ENCODE data around the gene POU5F2. TPM values are rescaled to one million over a fixed set of nuclear protein-coding genes. Genes with fewer than 3 reads are reported as not detected.

POU5F2 gene
- total and polyA plus RNA-seq, 9 of the 15 experiments (the other 6 are each of a cell fraction or from before 2014, with no cell fraction given), result 0.01 to 0.40 (median 0.18) TPM; not detected in 2

DNA sequence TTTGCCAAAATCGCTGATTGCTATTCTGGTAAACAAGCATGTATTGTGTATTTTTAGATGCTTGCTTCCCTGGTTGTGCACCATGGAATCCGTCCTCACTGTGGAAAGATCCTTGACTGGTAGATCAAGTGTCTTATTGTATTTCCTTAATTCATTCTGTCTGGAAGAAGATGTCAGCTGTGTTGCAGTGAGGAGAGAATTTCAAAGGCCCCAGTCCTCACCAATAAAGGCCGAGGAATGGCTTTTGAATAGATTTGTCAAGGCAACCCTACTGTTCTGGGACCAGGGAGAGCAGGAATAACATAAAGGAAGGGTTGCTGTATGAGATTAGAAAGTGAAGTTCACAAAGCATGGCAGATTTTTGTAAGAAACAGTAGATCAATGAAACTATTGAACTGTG is 36.2 kb upstream of the POU5F2 start (continued):
- no peak for TF ChIP-seq ZBTB5 (IDR thresholded peaks at IDR 0.05)
- no peak for TF ChIP-seq ZNF584 (CRISPR knock-in tag; IDR thresholded peaks at IDR 0.05; ENCODE audit: low read depth)
- TF ChIP-seq, protein P1, sequence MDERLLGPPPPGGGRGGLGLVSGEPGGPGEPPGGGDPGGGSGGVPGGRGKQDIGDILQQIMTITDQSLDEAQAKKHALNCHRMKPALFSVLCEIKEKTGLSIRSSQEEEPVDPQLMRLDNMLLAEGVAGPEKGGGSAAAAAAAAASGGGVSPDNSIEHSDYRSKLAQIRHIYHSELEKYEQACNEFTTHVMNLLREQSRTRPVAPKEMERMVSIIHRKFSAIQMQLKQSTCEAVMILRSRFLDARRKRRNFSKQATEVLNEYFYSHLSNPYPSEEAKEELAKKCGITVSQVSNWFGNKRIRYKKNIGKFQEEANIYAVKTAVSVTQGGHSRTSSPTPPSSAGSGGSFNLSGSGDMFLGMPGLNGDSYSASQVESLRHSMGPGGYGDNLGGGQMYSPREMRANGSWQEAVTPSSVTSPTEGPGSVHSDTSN (CRISPR knock-in tag; IDR thresholded peaks at IDR 0.05; ENCODE audit: low read depth), result no peak
- TF ChIP-seq, protein P1 (tag; conservative IDR thresholded peaks at IDR 0.05; ENCODE audit: low read depth), result no peak
- no peak for TF ChIP-seq NR3C1 (CRISPR knock-in tag; IDR thresholded peaks at IDR 0.05)
- TF ChIP-seq, protein P2, sequence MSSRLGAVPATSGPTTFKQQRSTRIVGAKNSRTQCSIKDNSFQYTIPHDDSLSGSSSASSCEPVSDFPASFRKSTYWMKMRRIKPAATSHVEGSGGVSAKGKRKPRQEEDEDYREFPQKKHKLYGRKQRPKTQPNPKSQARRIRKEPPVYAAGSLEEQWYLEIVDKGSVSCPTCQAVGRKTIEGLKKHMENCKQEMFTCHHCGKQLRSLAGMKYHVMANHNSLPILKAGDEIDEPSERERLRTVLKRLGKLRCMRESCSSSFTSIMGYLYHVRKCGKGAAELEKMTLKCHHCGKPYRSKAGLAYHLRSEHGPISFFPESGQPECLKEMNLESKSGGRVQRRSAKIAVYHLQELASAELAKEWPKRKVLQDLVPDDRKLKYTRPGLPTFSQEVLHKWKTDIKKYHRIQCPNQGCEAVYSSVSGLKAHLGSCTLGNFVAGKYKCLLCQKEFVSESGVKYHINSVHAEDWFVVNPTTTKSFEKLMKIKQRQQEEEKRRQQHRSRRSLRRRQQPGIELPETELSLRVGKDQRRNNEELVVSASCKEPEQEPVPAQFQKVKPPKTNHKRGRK (tag; IDR thresholded peaks at IDR 0.05), result no peak
- TF ChIP-seq ZNF398 (CRISPR knock-in tag; IDR thresholded peaks at IDR 0.05), result no peak
- no peak for TF ChIP-seq SRSF9 (IDR thresholded peaks at IDR 0.05; ENCODE audit: borderline replicate concordance, low read depth, low read length)

Measured in K562 (cell line).